Ascending aorta (tissue), 2 donors: Measurements from ENCODE around the gene TRIM32. TPM values are rescaled to one million over a fixed set of nuclear protein-coding genes. Genes with fewer than 3 reads are reported as not detected.

Experiments
- DNase-seq, 2 donors: peaks; one replicate each; pipeline ENCODE4 v3.0.0-alpha.2; 2019; ENCODE audit warnings: low spot score in 2 of 2
- H3K27ac ChIP-seq, 2 donors: fragments of 200-600 bp; sonication (generic); one replicate each; pipeline ENCODE4 v1.5.1; 2016 to 2017; ENCODE audit warnings: mild to moderate bottlenecking in 1 of 2
- H3K27me3 ChIP-seq: fragments of 200-600 bp; sonication (generic); one replicate; pipeline ENCODE4 v1.5.1; 2017
- H3K36me3 ChIP-seq, 2 donors: fragments of 200-600 bp; sonication (generic); one replicate each; pipeline ENCODE4 v1.5.1; 2016
- H3K4me1 ChIP-seq, 2 donors: fragments of 200-600 bp; sonication (generic); one replicate each; pipeline ENCODE4 v1.5.1; 2016 to 2017; ENCODE audit warnings: mild to moderate bottlenecking in 1 of 2
- H3K4me3 ChIP-seq, 2 donors: fragments of 200-600 bp; sonication (generic); one replicate each; pipeline ENCODE4 v1.5.1; 2016 to 2017; ENCODE audit warnings: mild to moderate bottlenecking in 1 of 2
- H3K9me3 ChIP-seq, 2 donors: fragments of 200-600 bp; sonication (generic); one replicate each; pipeline ENCODE4 v1.5.1; 2016
- CTCF ChIP-seq, 3 experiments: fragments of 200-600 bp in 2 of 3; fragments of 450-650 bp in 1 of 3; sonication (generic) in 2 of 3; IDR thresholded peaks; one replicate each; pipeline ENCODE4 v1.5.1; 2016 to 2019; ENCODE audit warnings: antibody characterized with exemption in 3 of 3, mild to moderate bottlenecking in 1 of 3, moderate library complexity in 1 of 3
- intact Hi-C: fragments of 100-400 bp; cut with DNase I; formaldehyde crosslinking; loops from one replicate; pipeline ENCODE4 v1.15.1; 2023
- total RNA-seq: library from RNA; depleted of rRNA; stranded (reverse); fragments of >200 nt; gene quantifications from one replicate; pipeline ENCODE4 v1.1.0, GENCODE V29; 2016

The TRIM32 gene
- total RNA-seq, 1 donor from 2014 or later = 2.6 TPM

GRCh38 chr9:116668970-116669695, 18.0 kb upstream of the TRIM32 start:
- no peaks in the 10 kb centered on the region for H3K27me3 ChIP-seq
- intact Hi-C loops = no loop called here
- no peak for DNase-seq
- no peak for TF ChIP-seq CTCF (IDR thresholded peaks at IDR 0.05)
- no peak overlapping the region for H3K27ac ChIP-seq
- H3K4me1 ChIP-seq = no peaks in the 10 kb centered on the region
- H3K9me3 ChIP-seq = no peaks in the 10 kb centered on the region
- no peaks in the 10 kb centered on the region for H3K36me3 ChIP-seq
- H3K4me3 ChIP-seq = no peak overlapping the region

- TF ChIP-seq CTCF (IDR thresholded peaks at IDR 0.05) = no peak
- Histone ChIP-seq H3K4me3 (no peak overlapping the region), H3K27me3 (no peaks in the 10 kb centered on the region), H3K27ac (no peak overlapping the region), H3K36me3 (no peaks in the 10 kb centered on the region), H3K4me1 (no peaks in the 10 kb centered on the region), H3K9me3 (no peaks in the 10 kb centered on the region)
- DNase-seq = no peak
- intact Hi-C loops = no loop called here
Observed at GRCh38 chr9:116671605-116672004, 15.5 kb upstream of the TRIM32 start.

GRCh38 chr9:116673375-116673774, 13.7 kb upstream of the TRIM32 start:
- no peaks in the 10 kb centered on the region for H3K36me3 ChIP-seq
- TF ChIP-seq CTCF (IDR thresholded peaks at IDR 0.05) = no peak
- intact Hi-C loops = no loop called here
- no peak for DNase-seq
- H3K27me3 ChIP-seq = no peaks in the 10 kb centered on the region
- no peaks in the 10 kb centered on the region for H3K9me3 ChIP-seq
- no peak overlapping the region for H3K4me3 ChIP-seq
- no peaks in the 10 kb centered on the region for H3K4me1 ChIP-seq
- no peak overlapping the region for H3K27ac ChIP-seq

- Histone ChIP-seq H3K4me3 (no peak overlapping the region), H3K36me3 (no peaks in the 10 kb centered on the region), H3K4me1 (no peaks in the 10 kb centered on the region), H3K9me3 (no peaks in the 10 kb centered on the region), H3K27ac (no peak overlapping the region), H3K27me3 (no peaks in the 10 kb centered on the region)
- intact Hi-C loops = no loop called here
- no peak for TF ChIP-seq CTCF (IDR thresholded peaks at IDR 0.05)
- no peak for DNase-seq
Observed at GRCh38 chr9:116674210-116674980, 12.7 kb upstream of the TRIM32 start.

- no peaks in the 10 kb centered on the region for H3K27me3 ChIP-seq
- peaks cover 0 to 12% of the 10 kb centered on the region in 2 donors for H3K4me1 ChIP-seq
- intact Hi-C loops = no loop called here
- DNase-seq = no peak
- TF ChIP-seq CTCF (IDR thresholded peaks at IDR 0.05) = no peak
- no peaks in the 10 kb centered on the region for H3K36me3 ChIP-seq
- H3K27ac ChIP-seq = no peak overlapping the region
- H3K9me3 ChIP-seq = no peaks in the 10 kb centered on the region
- H3K4me3 ChIP-seq = no peak overlapping the region
Observed at GRCh38 chr9:116683535-116683934, 3.6 kb upstream of the TRIM32 start.
